CD4-positive, alpha-beta memory T cell (primary cell): ENCODE measurements around the gene TMEM229B. TPM values are rescaled to one million over a fixed set of nuclear protein-coding genes. Genes with fewer than 3 reads are reported as not detected.

Experiments used
- CTCF ChIA-PET: fragments of 350-600 bp; sonication (Branson Sonifier 250); formaldehyde crosslinking; loops from one replicate; lab custom pipeline; 2021; ENCODE audit warnings: inconsistent platforms; ENCODE audit not compliant: partially characterized antibody; lab: Charles Lee
- POLR2A ChIA-PET: fragments of 350-600 bp; sonication (Branson Sonifier 250); formaldehyde crosslinking; loops from one replicate; lab custom pipeline; 2021; ENCODE audit not compliant: partially characterized antibody; lab: Charles Lee
- DNase-seq, 5 donors: peaks; one replicate each; pipeline versions ENCODE4 v3.0.0 to v3.0.0-alpha.2; 2020 to 2022; ENCODE audit warnings: mixed read lengths in 1 of 5
- H3K27ac ChIP-seq: one replicate; pipeline ENCODE4 v1.7.0; 2013; ENCODE audit warnings: low read depth, low read length
- H3K27me3 ChIP-seq: 2 replicates; pipeline ENCODE4 v1.7.0; 2013; ENCODE audit warnings: mild to moderate bottlenecking, low read length, moderate library complexity; ENCODE audit not compliant: insufficient read depth
- H3K36me3 ChIP-seq: 2 replicates; pipeline ENCODE4 v1.7.0; 2013; ENCODE audit warnings: mild to moderate bottlenecking, low read length, moderate library complexity; ENCODE audit not compliant: insufficient read depth
- H3K4me1 ChIP-seq: 2 replicates; pipeline ENCODE4 v1.7.0; 2013; ENCODE audit warnings: mild to moderate bottlenecking, low read length, moderate library complexity; ENCODE audit not compliant: insufficient read depth
- H3K4me3 ChIP-seq, 2 donors: one replicate each; pipeline ENCODE4 v1.7.0; 2013; ENCODE audit warnings: low read length in 2 of 2, mild to moderate bottlenecking in 1 of 2
- H3K9me3 ChIP-seq, 2 donors: one replicate each; pipeline ENCODE4 v1.7.0; 2013; ENCODE audit warnings: low read length in 2 of 2, control low read depth in 1 of 2; ENCODE audit not compliant: control insufficient read depth in 1 of 2
- H3K27ac Mint-ChIP-seq, 7 donors: one replicate each; pipeline ENCODE4 v1.8.0; 2020 to 2021; ENCODE audit warnings: mixed read lengths in 7 of 7, mild to moderate bottlenecking in 6 of 7, inconsistent platforms in 3 of 7, moderate library complexity in 3 of 7
- H3K27me3 Mint-ChIP-seq, 2 donors: one replicate each; pipeline ENCODE4 v1.8.0; 2020 to 2021; ENCODE audit warnings: mixed read lengths in 2 of 2
- H3K36me3 Mint-ChIP-seq, 2 donors: one replicate each; pipeline ENCODE4 v1.8.0; 2020 to 2021; ENCODE audit warnings: mixed read lengths in 2 of 2, inconsistent platforms in 1 of 2, mild to moderate bottlenecking in 1 of 2
- H3K4me1 Mint-ChIP-seq, 4 donors: one replicate each; pipeline ENCODE4 v1.8.0; 2020 to 2021; ENCODE audit warnings: mixed read lengths in 4 of 4, mild to moderate bottlenecking in 1 of 4
- H3K4me3 Mint-ChIP-seq, 8 donors: one replicate each; pipeline ENCODE4 v1.8.0; 2020 to 2021; ENCODE audit warnings: mixed read lengths in 8 of 8, mild to moderate bottlenecking in 7 of 8, moderate library complexity in 6 of 8, inconsistent platforms in 3 of 8
- H3K9me3 Mint-ChIP-seq, 8 donors: one replicate each; pipeline ENCODE4 v1.8.0; 2020 to 2021; ENCODE audit warnings: mixed read lengths in 8 of 8, mild to moderate bottlenecking in 5 of 8, inconsistent platforms in 3 of 8, moderate library complexity in 1 of 8
- intact Hi-C: fragments of 100-400 bp; cut with micrococcal nuclease; formaldehyde crosslinking; loops from one replicate; pipeline ENCODE4 v1.15.1; 2023
- polyA plus RNA-seq, 2 donors: library from polyadenylated mRNA; unstranded; fragments of 300-500 nt; fragmentation: Illumina TruSeq; gene quantifications; one replicate each; pipeline ENCODE4 v1.2.3, GENCODE V29; 2021
- total RNA-seq, 2 experiments: library from RNA; stranded (reverse); gene quantifications; one replicate each; pipeline ENCODE4 v1.2.3, GENCODE V29; 2021

TMEM229B gene
- total and polyA plus RNA-seq, 4 experiments from 2014 or later, result 12.5 to 35.8 (median 31.9) TPM

DNA sequence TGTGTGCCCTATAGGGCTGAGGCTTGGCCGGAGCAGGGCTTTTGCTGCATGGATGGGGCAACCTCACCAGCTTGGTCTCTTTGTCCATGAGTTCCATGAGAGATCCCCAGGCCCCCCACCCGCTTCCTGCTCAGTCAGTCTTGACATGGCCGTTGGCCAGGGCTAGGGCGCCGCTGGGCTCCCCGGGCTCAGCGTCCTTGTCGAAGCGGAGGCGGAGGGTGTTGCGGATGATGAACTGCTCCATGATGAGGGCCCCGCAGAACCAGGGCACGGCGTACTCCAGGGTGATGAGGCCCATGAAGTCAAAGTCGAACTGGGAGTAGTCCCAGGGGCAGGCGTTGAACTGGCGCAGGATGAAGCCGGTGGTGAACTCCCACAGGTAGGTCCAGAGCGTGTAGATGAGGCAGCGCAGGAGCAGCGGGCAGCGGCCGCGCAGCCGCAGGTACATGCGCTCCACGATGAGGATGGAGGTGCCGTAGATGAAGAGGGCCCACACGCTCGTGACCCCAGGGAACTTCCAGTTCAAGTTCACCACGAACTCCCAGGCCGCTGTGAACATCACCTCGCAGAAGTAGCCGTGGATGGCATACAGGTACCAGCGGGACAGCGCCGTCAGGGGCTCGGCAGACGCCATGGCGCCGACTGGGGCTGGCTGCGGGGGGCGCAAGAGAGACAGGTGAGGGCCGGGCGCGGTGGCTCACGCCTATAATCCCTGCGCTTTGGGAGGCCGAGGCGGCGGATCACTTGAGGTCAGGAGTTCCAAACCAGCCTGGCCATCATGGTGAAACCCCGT lies 15.0 kb downstream of the TMEM229B start:
- Mint-ChIP-seq H3K4me3 (peak overlapping the region in 1 of 8 donors; percentile 29), H3K27ac (no peak overlapping the region), H3K27me3 (no peaks in the 10 kb centered on the region), H3K36me3 (peaks cover 26 to 44% of the 10 kb centered on the region in 2 donors), H3K9me3 (no peaks in the 10 kb centered on the region), H3K4me1 (peaks cover 15 to 21% (median 18%) of the 10 kb centered on the region in 4 donors)
- Histone ChIP-seq H3K27me3 (no peaks in the 10 kb centered on the region), H3K4me1 (no peaks in the 10 kb centered on the region), H3K27ac (no peak overlapping the region), H3K36me3 (peaks cover 6% of the 10 kb centered on the region), H3K9me3 (no peaks in the 10 kb centered on the region), H3K4me3 (no peak overlapping the region)
- no peak for DNase-seq
- ChIA-PET POLR2A (no interaction called here), CTCF (no interaction called here)
- intact Hi-C loops, result no loop called here

DNA sequence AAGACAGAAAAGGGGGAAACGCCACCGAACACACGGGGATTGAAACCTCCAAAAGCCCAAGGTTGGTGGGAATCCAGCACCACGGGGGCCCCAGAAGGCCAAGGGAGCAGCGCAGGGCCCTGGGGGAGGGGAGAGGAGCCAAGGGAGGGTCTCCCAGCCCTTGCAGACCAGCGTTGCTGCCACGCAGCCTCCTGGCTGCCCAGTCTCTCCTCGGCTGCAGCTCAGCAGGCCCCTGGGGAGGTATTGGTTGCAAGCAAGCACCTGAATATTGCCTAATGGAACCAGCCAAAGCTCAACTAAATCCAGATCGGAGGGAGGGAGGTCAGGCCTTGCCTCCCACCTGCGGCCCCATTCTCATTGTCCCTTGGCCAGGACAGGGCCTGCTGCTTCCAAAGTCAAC lies 15.8 kb downstream of the TMEM229B start:
- POLR2A ChIA-PET, result no interaction called here
- Mint-ChIP-seq H3K27me3 (no peaks in the 10 kb centered on the region), H3K4me1 (peaks cover 11 to 15% (median 13%) of the 10 kb centered on the region in 4 donors), H3K9me3 (no peaks in the 10 kb centered on the region), H3K36me3 (peaks cover 18 to 36% of the 10 kb centered on the region in 2 donors), H3K27ac (peak overlapping the region in 1 of 7 donors; percentile 53), H3K4me3 (no peak overlapping the region)
- Histone ChIP-seq H3K36me3 (peaks cover under 1% of the 10 kb centered on the region), H3K4me1 (peaks cover under 1% of the 10 kb centered on the region), H3K9me3 (no peaks in the 10 kb centered on the region), H3K27me3 (no peaks in the 10 kb centered on the region), H3K27ac (no peak overlapping the region), H3K4me3 (no peak overlapping the region)
- DNase-seq, result no peak
- CTCF ChIA-PET, result no interaction called here
- intact Hi-C loops, result no loop called here

DNA sequence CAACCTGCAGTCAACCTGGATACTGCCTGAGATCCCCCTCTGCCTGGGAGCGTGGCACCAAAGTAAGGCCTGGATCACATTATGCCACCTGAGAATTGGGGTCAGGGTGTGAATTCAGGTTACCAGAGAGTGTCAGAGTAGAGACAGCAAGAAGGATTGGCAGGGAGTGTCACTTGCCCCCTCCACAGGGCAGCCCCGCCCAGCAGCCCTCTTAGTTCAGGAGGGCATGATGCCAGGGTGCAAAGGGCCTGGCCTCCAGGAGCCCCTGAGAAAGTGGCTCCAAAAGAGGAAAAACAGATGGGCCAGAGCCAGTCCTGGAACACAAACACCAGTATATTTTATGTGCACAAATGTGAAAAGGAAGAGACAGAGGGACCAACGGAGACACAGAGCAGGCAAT lies 18.6 kb downstream of the TMEM229B start:
- CTCF ChIA-PET, result no interaction called here
- Histone ChIP-seq H3K27ac (no peak overlapping the region), H3K36me3 (no peaks in the 10 kb centered on the region), H3K4me1 (peaks cover 10% of the 10 kb centered on the region), H3K4me3 (no peak overlapping the region), H3K9me3 (no peaks in the 10 kb centered on the region), H3K27me3 (no peaks in the 10 kb centered on the region)
- Mint-ChIP-seq H3K9me3 (no peaks in the 10 kb centered on the region), H3K27me3 (no peaks in the 10 kb centered on the region), H3K4me3 (no peak overlapping the region), H3K27ac (peak overlapping the region in 5 of 7 donors; percentile 60 to 90 (median 70)), H3K4me1 (peaks cover 12 to 21% (median 17%) of the 10 kb centered on the region in 4 donors), H3K36me3 (peaks cover 11 to 19% of the 10 kb centered on the region in 2 donors)
- no peak for DNase-seq
- POLR2A ChIA-PET, result no interaction called here
- intact Hi-C loops, result no loop called here

DNA sequence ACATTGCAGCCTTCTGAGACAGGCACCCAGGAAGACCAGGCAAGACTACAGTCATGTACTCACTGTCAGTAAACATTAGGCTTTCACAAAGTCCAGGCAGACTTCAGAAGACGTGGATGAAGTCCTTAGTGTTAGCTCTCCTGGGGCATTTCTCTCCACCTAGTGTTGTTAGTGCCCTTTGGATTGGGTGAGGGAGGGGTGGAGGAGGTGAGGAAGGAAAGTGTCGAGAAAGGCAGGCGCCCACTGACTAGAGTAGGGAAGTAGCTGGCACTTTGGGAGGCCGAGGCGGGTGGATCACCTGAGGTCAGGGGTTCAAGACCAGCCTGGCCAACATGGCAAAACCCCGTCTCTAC lies 20.2 kb downstream of the TMEM229B start:
- Histone ChIP-seq H3K27ac (no peak overlapping the region), H3K27me3 (no peaks in the 10 kb centered on the region), H3K4me1 (peaks cover 25% of the 10 kb centered on the region), H3K4me3 (no peak overlapping the region), H3K9me3 (no peaks in the 10 kb centered on the region), H3K36me3 (no peaks in the 10 kb centered on the region)
- peak overlapping the region in 5 of 7 donors; percentile 26 to 70 (median 32) for H3K27ac Mint-ChIP-seq
- POLR2A ChIA-PET, result interaction anchor here (1.0 to 1.2 kb wide), 2 partner anchors 13 to 19 kb away, joined by 4 to 5 read pairs; no protein-coding TSS in a partner anchor
- intact Hi-C loops, result no loop called here
- no peaks in the 10 kb centered on the region for H3K9me3 Mint-ChIP-seq
- H3K4me3 Mint-ChIP-seq, result no peak overlapping the region
- H3K27me3 Mint-ChIP-seq, result no peaks in the 10 kb centered on the region
- no peak for DNase-seq
- CTCF ChIA-PET, result no interaction called here
- H3K4me1 Mint-ChIP-seq, result peaks cover 23 to 30% (median 26%) of the 10 kb centered on the region in 4 donors
- H3K36me3 Mint-ChIP-seq, result peaks cover 5 to 9% of the 10 kb centered on the region in 2 donors

DNA sequence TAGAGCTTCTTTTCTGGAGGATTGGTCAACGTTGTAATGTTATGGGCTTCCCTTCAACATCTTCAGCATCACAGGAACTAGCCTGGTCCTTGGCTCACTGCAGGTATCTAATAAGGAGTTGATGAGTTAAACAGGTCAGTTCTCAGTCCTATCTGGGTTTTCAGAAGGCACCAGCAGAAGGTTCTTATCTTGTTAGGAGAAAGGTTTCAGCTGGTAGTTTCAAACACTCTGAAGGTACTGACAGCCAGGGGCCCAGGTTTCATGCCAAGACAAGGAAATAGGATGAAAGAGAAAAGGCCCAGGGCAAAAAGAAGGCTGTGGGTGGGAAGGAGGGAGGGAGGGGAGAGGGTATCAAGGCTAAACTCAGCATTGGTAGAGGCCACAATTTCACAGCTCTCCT lies 21.4 kb downstream of the TMEM229B start:
- POLR2A ChIA-PET, result interaction anchor here (1.2 kb wide), 1 partner anchor 21 kb away, joined by 5 read pairs; the partner anchor contains the start of gene TMEM229B
- intact Hi-C loops, result no loop called here
- Mint-ChIP-seq H3K27ac (peak overlapping the region in 4 of 7 donors; percentile 29 to 42 (median 36)), H3K4me3 (no peak overlapping the region), H3K36me3 (peaks cover 3 to 5% of the 10 kb centered on the region in 2 donors), H3K27me3 (no peaks in the 10 kb centered on the region), H3K9me3 (no peaks in the 10 kb centered on the region), H3K4me1 (peaks cover 23 to 30% (median 26%) of the 10 kb centered on the region in 4 donors)
- Histone ChIP-seq H3K27me3 (no peaks in the 10 kb centered on the region), H3K27ac (no peak overlapping the region), H3K9me3 (no peaks in the 10 kb centered on the region), H3K36me3 (no peaks in the 10 kb centered on the region), H3K4me1 (peaks cover 25% of the 10 kb centered on the region), H3K4me3 (no peak overlapping the region)
- DNase-seq, result no peak
- CTCF ChIA-PET, result interaction anchor here (0.9 to 3.0 kb wide), 4 partner anchors 19 to 105 kb away, joined by 3 to 10 read pairs (median 6); no protein-coding TSS in a partner anchor

DNA sequence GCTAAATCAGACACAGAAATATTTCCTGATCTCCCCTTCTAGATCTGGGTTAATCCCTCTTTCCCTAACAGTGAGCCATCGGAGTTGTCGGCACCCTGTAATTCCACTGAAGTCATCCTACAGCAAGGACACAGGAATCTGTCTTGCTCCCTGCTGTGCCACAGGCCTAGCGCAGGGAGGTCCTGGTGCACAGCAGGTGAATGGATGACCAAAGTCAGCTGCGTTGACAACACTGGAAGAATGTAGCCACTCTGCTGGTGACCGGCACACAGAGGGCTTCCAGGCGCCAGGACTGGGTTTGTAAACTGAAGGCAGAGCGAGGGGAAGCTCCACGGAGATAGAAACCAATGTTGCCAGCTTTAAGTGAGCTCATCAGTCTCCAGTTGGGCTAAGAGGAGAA lies 23.6 kb downstream of the TMEM229B start:
- no peak overlapping the region for H3K27ac ChIP-seq
- Mint-ChIP-seq H3K4me3 (peak overlapping the region in 2 of 8 donors; percentile 31 to 32), H3K27me3 (no peaks in the 10 kb centered on the region), H3K4me1 (peaks cover 23 to 30% (median 25%) of the 10 kb centered on the region in 4 donors), H3K36me3 (no peaks in the 10 kb centered on the region), H3K27ac (peak overlapping the region in 2 of 7 donors; percentile 17 to 53), H3K9me3 (no peaks in the 10 kb centered on the region)
- intact Hi-C loops, result no loop called here
- H3K4me1 ChIP-seq, result peaks cover 25% of the 10 kb centered on the region
- no peak for DNase-seq
- no peaks in the 10 kb centered on the region for H3K36me3 ChIP-seq
- H3K27me3 ChIP-seq, result no peaks in the 10 kb centered on the region
- CTCF ChIA-PET, result interaction anchor here (3.0 to 3.1 kb wide), 2 partner anchors 38 to 107 kb away, joined by 8 to 10 read pairs; no protein-coding TSS in a partner anchor
- POLR2A ChIA-PET, result interaction anchor here (1.9 kb wide), 1 partner anchor 23 kb away, joined by 5 read pairs; the partner anchor contains the start of gene TMEM229B
- no peaks in the 10 kb centered on the region for H3K9me3 ChIP-seq
- no peak overlapping the region for H3K4me3 ChIP-seq

DNA sequence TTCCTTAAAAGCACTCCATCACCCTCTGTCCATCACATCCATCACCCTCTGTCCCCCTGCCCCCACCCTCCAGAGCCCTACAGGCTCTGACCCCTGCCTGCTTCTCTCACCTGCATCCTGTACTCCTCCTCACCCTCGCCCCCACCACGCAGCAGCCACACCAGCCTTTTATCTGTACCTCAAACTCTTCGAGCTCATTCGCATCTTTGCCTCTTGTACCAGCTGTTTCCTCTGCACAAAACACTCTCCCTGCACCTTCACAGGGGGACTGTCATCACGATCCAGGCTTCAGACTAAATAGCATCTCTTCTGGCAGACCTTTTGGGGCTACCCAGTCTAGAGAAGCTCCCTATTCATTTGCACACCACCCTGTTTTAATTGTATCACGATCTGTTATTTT lies 24.1 kb downstream of the TMEM229B start:
- no peak overlapping the region for H3K27ac ChIP-seq
- Mint-ChIP-seq H3K4me1 (peaks cover 23 to 30% (median 25%) of the 10 kb centered on the region in 4 donors), H3K4me3 (peak overlapping the region in 3 of 8 donors; percentile 10 to 32 (median 31)), H3K9me3 (no peaks in the 10 kb centered on the region), H3K36me3 (no peaks in the 10 kb centered on the region), H3K27me3 (no peaks in the 10 kb centered on the region), H3K27ac (peak overlapping the region in 5 of 7 donors; percentile 7 to 77 (median 41))
- ChIA-PET POLR2A (interaction anchor here (1.9 kb wide), 1 partner anchor 24 kb away, joined by 5 read pairs; the partner anchor contains the start of gene TMEM229B), CTCF (interaction anchor here (3.1 kb wide), 1 partner anchor 107 kb away, joined by 8 read pairs; no protein-coding TSS in a partner anchor)
- no peak overlapping the region for H3K4me3 ChIP-seq
- intact Hi-C loops, result no loop called here
- H3K27me3 ChIP-seq, result no peaks in the 10 kb centered on the region
- no peaks in the 10 kb centered on the region for H3K9me3 ChIP-seq
- DNase-seq, result peak in 2 of 5 donors; percentile 21 to 37
- H3K4me1 ChIP-seq, result peaks cover 25% of the 10 kb centered on the region
- H3K36me3 ChIP-seq, result no peaks in the 10 kb centered on the region
